ENCODE data around the gene FUNDC2.

- no peak for TF ChIP-seq CTCF (IDR thresholded peaks at IDR 0.05; ENCODE audit: poor library complexity)
- no peak for TF ChIP-seq EZH2 (IDR thresholded peaks at IDR 0.05; ENCODE audit: borderline replicate concordance)
Observed at GRCh38 chrX:155031657-155032056, 5.0 kb downstream of the FUNDC2 start.
